KOPT-K1 (cell line): Measurements from ENCODE around the gene SCUBE1.
A peak's percentile ranks its signal among the peaks of the same experiment; 100 is the strongest.

ENCODE experiments used
- H3K27ac ChIP-seq: fragments of 200-600 bp; sonication (generic); 2 replicates; pipeline ENCODE4 v1.5.1; 2016; ENCODE audit warnings: antibody characterized with exemption, mild to moderate bottlenecking, low read depth, low read length; ENCODE audit not compliant: poor library complexity, severe bottlenecking
- H3K36me3 ChIP-seq: fragments of 200-600 bp; sonication (generic); 2 replicates; pipeline ENCODE4 v1.5.1; 2017; ENCODE audit warnings: antibody characterized with exemption, mild to moderate bottlenecking, low read length, moderate library complexity; ENCODE audit not compliant: insufficient read depth
- H3K9me3 ChIP-seq: fragments of 200-600 bp; sonication (generic); 2 replicates; pipeline ENCODE4 v1.5.1; 2017; ENCODE audit warnings: antibody characterized with exemption, low read length, mild to moderate bottlenecking; ENCODE audit not compliant: insufficient read depth, poor library complexity, severe bottlenecking

SCUBE1 gene

DNA sequence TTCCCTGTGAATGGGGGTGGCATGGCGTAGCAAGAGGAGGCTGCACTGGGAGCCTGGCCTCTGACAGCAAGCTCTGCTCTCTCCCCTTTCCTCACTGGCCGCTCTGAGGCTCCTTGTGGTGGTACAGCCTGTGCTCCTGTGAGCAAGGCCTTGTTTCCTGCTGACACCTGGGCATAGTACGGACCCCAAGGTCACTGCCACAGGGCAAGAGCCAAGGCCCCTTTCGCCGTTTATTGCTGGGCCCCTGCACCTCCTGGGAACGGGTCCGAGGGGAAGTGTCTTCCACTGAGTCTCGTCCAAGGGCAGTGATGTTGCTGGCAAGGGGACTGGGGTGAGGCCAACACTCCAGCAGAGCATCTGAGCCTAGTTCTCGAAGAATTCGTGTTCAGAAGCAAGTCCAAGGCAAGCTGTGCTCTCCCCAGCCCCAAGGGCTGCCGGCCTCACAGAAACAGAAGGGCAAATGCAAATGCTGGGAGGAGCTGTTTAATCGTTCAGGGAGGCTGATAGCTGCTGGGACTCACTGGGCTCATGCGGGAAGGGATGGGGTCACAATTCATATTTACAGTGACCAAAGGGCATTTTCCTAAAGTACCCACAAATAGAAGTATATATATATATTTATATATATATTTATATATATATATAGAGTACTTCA, 140.3 kb downstream of the SCUBE1 start:
- H3K9me3 ChIP-seq, result no peaks in the 10 kb centered on the region
- no peak overlapping the region for H3K27ac ChIP-seq
- H3K36me3 ChIP-seq, result no peaks in the 10 kb centered on the region

DNA sequence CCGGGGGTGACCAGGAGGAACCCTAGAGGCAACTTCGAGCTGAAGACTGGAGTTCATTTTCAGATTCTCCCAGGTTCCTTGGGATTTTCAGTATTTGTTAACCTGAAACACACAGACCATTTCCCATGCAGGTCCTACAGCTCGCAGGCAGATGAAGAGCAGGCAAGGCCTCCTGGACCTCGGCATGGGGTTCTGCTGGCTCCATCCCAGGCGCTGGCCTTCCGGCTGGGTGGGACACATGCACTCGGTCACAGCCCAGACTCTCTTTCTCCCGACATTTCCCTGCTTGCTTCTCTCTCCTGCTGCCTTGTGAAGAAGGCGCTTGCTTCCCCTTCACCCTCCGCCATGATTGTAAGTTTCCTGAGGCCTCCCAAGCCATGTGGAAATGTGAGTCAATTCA, 140.8 kb downstream of the SCUBE1 start:
- Histone ChIP-seq H3K36me3 (no peaks in the 10 kb centered on the region), H3K27ac (no peak overlapping the region), H3K9me3 (no peaks in the 10 kb centered on the region)

DNA sequence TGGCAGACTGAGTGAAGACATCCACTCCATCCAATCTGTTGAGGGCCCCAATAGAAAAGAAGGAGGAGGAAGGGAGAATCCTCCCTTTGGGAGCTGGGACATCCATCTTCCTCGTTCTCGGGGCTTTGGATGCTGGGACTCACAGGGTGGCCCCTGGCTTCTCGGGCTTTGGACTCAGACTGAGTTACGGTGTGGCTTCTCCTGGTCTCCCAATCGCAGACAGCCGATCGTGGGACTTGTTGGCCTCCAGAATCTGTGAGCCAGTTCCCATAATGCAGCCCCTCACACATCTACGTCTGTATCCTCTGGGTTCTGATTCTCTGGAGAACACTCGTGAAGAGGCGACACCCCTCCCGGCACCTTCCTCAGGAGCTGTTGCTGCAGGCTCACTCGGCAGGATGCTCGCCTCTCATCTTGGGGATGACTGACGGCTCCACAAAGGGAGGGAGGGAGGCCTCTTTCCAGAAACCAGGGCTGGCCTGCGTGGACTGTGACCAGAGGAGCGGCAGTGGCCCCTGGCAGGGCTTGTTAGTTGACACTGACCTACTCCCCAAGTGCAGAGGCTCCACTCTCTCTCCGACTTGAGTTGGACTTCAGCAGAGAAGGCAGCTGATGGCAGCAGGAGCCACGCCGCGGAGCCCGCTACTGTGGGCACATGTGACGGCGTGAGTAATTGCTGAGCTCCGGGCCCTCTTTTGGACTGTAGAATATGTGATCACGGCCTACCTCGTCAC, 141.5 kb downstream of the SCUBE1 start:
- H3K36me3 ChIP-seq, result no peaks in the 10 kb centered on the region
- no peak overlapping the region for H3K27ac ChIP-seq
- H3K9me3 ChIP-seq, result no peaks in the 10 kb centered on the region

DNA sequence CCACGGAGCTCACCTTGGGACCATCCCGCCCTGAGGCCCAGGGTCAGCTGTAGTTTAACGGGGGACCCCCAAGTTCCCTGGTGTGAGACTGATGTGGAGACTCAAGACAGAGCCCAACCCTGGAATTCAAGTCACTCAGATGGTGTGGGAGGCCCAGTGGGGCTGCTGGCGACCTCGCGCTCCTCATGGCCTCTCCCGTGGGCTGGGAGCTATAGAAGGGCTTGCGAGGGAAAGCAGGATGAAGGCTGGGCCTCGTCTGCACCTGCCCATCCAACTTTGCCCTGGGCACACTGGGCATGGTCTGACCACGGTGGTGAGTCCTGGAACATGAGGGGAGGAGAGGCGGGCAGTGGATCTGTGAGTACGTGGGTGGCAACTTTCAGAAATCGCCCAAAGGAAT, 142.6 kb downstream of the SCUBE1 start:
- H3K9me3 ChIP-seq, result no peaks in the 10 kb centered on the region
- no peak overlapping the region for H3K27ac ChIP-seq
- no peaks in the 10 kb centered on the region for H3K36me3 ChIP-seq

DNA sequence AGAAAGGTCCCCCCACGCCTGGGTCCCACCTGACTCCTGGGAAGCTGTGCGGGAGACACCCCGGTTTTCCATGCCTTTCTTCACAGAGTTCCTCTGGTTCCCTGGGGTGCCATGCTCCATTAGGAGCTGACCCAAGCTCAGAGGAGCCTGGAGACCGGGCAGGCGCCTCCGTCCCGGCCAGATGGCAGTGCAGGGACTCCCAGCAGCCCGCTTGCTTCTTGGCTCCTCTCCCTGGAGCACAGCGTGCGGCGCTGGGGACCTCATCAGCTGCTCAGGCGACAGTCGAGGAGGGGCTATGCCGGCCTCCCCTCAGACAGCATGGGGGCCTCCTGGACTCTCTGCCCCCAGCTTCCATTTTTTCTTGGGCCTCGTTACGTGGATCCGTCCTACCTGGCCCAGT, 143.1 kb downstream of the SCUBE1 start:
- Histone ChIP-seq H3K27ac (no peak overlapping the region), H3K36me3 (no peaks in the 10 kb centered on the region), H3K9me3 (no peaks in the 10 kb centered on the region)

DNA sequence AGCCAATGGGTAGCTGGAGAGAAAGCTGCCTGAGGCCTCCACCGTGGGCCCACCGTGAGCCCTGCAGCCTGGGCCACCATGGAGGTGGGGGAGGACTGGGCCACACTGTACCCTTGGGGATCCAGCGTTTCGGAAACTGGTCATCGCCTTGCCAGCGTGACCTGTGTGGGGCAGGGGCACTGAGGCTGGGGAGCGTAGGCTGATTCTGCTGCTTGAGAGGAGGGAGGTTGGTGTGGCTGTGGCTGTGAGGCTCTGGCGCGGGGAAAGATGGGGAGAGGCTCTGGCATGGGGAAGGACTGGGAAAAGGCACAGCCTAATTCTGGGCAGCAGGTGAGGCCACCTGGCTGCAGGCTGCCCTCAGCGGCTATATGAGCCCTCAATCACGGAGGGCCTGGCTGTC, 143.6 kb downstream of the SCUBE1 start:
- Histone ChIP-seq H3K9me3 (no peaks in the 10 kb centered on the region), H3K36me3 (no peaks in the 10 kb centered on the region), H3K27ac (no peak overlapping the region)

DNA sequence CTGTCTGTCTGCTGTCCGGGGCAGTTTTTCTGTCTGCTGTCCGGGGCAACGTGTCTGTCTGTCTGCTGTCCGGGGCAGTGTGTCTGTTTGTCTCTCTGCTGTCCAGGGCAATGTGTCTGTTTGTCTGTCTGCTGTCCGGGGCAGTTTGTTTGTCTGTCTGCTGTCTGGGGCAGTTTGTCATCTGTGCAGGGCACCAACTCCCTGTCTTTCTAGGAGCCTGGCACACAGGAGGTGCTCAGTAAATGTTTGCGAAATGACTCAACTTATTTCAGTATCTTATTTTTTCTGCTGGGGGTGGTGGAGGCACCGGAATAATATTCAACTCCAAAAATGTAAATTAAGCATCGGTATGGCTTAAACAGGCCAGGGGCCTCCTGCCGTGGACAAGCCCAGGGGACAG, 144.2 kb downstream of the SCUBE1 start:
- Histone ChIP-seq H3K9me3 (no peaks in the 10 kb centered on the region), H3K36me3 (no peaks in the 10 kb centered on the region), H3K27ac (no peak overlapping the region)

DNA sequence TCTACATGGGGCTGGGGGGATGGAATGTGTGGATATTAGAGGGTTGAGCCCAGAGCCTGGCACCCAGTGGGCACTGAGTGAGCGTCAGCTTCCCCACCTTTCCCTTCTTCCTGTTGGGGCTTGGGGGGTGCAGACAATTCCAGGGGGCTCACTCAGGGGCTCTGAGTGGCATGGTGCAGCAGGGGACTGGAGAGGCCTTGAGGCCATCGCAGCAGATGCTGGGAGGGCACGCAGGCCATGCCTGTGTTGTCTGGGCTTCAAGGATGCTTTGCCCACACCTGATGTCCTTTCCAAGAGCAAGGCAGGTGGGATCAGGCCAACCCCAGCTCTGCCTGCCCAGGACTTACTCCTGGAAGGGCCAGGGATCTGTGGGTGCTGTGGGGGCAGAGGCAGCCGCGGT, 145.0 kb downstream of the SCUBE1 start:
- Histone ChIP-seq H3K27ac (no peak overlapping the region), H3K9me3 (no peaks in the 10 kb centered on the region), H3K36me3 (no peaks in the 10 kb centered on the region)

DNA sequence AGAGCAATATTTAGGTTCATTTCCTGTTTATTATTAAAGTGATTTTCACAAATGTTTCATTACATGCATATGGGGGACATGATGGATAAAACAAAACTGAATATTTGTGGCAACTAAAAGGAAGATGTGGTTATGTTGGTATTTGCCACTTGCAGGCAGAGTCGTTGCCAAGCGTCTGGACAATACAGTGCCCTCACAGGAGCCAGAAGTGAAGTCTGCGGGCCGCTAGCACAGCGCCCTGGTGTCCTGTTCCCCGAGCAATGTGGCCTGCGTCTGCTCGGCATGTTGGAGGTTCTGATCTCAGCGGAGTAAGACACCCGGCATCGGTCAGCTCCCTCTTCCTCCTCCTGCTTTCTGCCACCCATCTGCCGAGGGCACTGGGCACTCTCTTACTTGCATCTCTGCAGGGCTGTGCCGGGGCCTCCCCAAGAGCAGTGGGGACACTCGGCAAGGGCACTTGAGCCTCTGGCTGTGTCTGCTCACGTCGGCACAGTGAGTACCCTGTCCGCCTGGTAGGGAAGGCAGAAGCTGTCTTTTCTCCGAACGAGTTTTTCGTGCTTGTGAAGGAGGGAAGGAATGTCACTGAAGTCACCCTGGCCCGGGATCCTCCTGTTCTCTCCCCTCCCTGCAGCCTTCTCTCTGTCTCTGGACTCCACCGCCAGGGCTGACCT, 145.8 kb downstream of the SCUBE1 start:
- no peaks in the 10 kb centered on the region for H3K9me3 ChIP-seq

DNA sequence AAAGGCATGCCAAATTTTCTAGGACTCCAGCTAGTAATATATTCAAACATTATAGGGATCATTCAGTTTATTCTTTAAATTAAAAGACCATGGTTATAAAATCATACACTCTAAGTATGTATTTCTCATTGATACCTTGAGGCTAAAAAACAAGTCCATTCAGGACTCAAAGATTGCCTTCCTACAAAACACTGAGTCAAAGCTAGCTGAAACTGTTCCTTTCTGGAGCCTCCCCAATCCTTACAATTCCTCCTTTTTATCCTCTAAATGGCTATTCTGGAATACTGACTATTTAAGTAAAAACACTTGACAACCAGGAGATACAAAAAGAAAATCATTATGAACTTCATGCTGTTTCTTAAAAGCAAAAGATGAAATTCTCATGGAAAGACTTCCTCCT, 151.3 kb downstream of the SCUBE1 start:
- no peaks in the 10 kb centered on the region for H3K36me3 ChIP-seq
- no peak overlapping the region for H3K27ac ChIP-seq
- H3K9me3 ChIP-seq, result peaks cover 7% of the 10 kb centered on the region

More for the DNA sequence above, 145.8 kb downstream of the SCUBE1 start:
- H3K36me3 ChIP-seq, result no peaks in the 10 kb centered on the region
- no peak overlapping the region for H3K27ac ChIP-seq

DNA sequence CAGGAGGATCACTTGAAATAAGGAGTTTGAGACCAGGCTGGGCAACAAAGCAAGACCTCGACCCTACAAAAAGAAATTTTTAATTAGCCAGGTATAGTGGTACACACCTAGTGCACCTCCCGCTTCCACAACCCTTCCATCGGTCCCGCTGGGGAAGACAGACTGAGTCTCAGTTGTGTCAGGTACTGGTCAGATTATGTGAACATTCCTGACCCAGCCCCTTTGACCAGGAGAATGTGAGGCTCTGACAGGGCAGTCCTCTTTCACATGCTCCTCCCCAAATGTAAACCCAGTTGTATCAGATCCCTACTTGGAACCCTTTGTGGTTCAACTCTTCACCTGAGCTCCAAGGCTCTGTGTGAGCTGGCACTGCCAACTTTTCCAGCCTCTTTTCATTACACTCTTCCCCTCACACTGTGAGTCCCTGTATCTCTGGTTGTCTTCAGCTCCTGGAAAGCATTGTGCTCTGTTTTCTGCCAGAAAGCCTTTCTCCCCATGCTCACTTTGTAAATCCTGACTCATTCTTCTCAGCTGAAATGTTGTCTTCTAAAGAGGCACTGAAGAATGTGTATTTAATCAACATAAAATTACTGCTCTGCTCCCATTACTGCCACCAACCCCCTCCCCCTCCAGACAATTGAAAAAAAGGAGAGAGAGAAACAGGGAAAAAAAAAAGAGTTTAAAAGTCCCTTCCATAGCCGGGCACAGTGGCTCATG, 154.2 kb downstream of the SCUBE1 start:
- Histone ChIP-seq H3K9me3 (peaks cover 7% of the 10 kb centered on the region), H3K36me3 (peaks cover 7% of the 10 kb centered on the region), H3K27ac (no peak overlapping the region)

DNA sequence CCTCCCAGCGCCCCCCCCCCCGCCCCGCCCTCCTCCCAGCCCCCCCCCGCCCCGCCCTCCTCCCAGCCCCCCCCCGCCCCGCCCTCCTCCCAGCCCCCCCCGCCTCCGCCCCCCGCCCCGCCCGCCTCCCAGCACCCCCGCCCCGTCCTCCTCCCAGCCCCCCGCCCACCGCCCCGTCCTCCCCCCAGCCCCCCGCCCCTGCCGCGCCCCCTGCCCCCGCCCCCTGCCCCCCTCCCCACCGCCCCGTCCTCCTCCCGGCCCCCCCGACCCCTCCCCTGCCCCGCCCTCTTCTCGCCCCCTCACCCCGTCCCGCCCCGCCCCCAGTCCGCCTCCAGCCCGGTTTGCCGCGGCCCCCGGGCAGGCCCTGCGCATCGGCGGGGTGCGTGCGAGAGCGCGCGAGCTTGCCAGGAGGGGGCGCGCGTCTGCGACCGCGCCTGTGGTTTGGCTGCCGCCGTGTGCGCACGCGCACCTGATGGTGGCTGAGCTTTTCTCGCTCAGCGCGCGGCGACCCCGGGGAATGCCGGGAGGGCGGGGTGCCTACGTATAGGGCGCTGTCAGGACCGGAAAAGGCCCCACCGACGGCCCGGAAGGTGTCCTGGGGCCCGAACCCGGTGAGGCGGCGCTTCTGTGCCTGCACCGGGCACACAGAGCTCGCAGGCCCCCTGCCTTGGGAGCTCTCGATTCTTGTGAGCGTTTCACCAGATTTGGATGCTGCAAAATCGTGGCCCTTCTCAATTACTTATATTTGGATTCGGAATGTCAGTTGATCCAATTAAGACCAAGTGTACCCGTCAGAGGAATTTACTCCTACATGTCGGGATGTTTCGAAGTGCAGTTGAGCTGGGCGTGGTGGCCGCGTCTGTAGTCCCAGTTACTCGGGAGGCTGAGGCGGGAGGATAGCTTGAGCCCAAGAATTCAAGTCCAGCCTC, 155.7 kb downstream of the SCUBE1 start:
- peak overlapping the region; percentile 84 for H3K27ac ChIP-seq
- peaks cover 7% of the 10 kb centered on the region for H3K9me3 ChIP-seq

DNA sequence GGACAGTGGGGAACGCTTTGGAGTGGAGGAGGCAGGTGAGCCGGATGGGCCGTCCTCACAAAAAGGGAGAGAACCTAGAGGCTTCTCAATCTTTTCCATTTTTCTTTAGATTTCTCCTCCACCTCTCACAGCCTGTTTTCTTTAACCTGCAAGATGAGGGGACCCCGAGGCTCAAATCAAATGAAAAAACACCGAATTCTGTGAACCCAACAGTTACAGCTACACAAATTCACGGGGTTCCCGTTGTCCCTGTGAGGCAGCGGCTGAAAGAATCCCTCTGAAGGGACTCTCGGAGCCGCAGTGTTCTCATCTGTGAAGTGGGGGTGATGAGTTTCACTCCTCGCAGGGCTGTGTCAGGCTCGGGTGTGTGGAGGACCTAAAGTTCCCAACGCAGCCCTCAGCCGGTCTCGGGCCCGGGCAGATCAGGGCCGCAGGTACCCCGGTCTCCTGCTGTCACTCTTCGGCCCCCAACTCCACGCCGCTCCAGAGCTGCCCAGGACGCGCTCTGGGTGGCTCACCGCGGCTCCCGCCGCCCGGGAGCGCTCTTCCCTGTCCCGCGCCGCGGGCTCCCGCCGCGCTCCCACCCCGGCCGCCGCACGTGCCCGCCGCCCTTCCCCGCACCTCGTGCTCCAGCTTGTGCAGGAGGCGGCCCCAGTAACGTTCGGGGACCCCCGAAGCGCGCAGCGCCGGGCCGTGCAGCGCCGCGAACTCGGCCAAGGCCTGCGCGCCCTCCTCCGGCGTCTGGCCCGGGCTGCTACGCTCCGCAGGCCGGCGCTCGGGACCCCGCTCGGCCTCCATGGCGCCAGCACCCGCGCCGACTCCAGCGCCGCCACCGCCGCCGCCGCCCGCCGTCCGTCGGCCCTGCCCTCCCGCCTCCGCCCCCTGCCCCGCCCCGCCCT, 156.7 kb downstream of the SCUBE1 start, which contains the start of gene TTLL12:
TTLL12 (minus strand) TSS at position 863 of the 899 bp plus-strand sequence; CDS start at position 798, 65 bp downstream.
- Histone ChIP-seq H3K9me3 (peaks cover 7% of the 10 kb centered on the region), H3K36me3 (peaks cover 32% of the 10 kb centered on the region), H3K27ac (peak within 1 kb of the TSS; percentile 84)

More for the DNA sequence above, 155.7 kb downstream of the SCUBE1 start:
- peaks cover 22% of the 10 kb centered on the region for H3K36me3 ChIP-seq
